CD4-positive, alpha-beta T cell treated with Interferon alpha-2 for 1 hour (primary cell): Measurements from ENCODE around the gene HARS2.
A peak's percentile ranks its signal among the peaks of the same experiment; 100 is the strongest.
"Not testable (repeated sequence)": the region's sequence is repeated elsewhere in the genome, so short reads cannot be mapped to it uniquely, and the experiment has no call there.

Source experiments
- DNase-seq, 2 donors: peaks; one replicate each; pipeline ENCODE4 v3.0.0-alpha.2; 2020 to 2022

Gene HARS2

DNA sequence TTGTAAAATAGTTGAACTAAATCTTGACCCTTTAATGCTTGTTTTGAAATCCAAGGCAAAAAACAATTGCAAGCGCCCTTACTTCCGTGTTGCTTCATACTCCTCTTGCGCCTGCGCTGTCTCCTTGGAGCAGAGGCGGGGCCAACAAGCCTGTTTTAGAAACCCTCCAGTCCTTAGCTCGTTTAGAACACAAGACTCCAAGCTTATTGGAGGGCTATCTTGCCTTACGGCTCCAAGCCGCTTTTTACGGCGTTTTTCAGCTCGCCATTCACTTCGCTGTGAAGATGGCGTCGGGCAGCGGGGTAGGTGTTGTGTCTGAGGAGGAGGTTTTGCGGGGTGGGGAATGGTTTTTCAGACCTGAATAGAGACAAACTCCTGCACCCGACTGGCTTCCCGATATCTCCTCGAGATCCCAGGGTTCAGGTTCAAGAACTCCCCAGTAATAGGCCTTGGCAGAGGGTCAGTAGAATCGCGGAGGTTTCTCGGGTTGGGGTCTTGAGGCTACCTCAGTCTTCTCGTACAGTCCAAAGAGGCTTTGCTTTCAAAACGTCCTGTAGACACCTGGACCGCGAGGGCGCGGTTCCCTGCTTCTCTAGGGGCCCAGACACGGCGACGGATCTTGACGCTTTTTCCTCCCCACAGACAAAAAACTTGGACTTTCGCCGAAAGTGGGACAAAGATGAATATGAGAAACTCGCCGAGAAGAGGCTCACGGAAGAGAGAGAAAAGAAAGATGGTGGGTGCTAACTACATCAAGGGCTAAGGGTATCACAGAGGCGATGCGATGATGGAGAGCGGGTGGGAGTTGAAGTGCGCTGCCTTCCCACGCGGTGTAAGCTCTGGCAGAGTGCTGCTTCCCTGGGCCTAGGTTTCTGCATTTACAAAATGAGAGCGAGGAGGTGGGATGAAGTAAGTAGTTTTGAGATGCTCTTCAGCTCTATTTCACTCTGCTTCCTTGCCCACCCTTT lies 9.2 kb downstream of the HARS2 start, which contains the start of gene ZMAT2:
Gene ZMAT2, plus strand, starts transcription at position 271 of the 968 bp plus-strand sequence. Its CDS starts 14 bp downstream, at position 285.
- peak; percentile 96 to 97 for DNase-seq

DNA sequence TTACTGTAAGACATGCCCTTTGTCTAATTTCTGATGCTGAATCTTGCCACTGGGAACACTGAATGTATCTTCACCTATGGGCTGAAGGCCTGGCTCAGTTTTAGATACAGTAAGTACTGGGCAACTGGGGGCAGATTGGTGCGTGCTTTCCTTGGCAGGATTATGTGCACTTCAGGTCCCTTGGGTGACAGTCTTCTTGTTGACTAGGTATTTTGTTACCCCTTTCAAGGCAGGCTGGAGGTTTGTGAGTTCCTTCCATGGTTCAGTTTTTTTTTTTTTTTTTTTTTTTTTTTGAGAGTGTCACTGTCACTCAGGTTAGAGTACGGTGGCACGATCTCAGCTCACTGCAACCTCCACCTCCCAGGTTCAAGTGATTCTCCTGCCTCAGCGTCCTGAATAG lies 16.6 kb downstream of the HARS2 start:
- DNase-seq: no peak

GRCh38 chr5:140708787-140709186 lies 17.5 kb downstream of the HARS2 start:
- DNase-seq: not testable (repeated sequence)

DNA sequence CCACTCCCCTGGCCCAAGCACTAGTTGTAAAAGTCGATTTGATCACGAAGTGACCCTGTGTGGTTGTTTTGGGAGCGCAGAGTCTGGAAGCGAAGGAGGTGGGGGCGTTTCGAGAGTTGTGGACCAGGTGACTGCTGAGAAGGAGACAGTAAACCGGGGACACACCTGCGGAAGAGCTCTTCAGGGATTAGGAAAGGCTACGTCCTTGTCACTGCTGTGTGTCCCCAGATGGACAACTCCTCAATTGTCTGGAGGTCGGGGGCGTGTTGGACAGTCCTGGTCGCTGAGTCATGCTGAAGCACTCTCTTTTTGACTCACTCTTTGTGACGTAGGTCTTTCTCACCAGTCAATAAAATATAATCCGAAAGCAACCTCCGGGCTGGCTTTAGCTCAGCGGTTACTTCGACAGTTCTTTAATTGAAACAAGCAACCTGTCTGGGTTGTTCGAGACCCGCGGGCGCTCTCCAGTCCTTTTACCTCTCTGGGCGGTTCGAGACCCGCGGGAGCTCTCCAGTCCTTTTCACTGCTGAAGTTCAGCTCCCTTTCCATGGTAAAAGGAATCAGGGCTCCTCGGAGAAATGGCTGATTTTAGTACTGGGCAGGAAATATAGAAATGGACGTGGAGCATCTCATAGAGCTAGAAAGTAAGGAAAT lies 19.8 kb downstream of the HARS2 start:
- DNase-seq: peak; percentile 87 to 96

DNA sequence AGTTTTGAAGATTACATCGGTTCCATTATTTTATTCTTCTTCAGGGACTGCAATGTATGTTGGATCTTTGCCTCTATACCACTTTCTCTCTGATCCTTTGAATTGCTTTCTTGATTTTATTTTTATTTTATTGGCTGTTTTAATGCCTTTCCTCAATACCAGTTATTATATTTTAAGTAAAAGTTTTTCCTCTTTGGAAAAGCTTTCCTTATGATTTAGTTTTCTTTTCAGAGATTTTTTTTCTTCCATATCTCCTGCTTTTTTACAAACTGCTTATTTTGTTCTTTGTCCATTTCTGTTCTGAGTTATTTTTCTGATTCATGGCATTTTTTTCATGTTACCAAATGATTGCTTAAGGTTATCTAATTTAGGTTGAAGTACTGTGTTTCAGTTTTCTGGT lies 20.5 kb downstream of the HARS2 start:
- DNase-seq: no peak

GRCh38 chr5:140713562-140714094 lies 22.4 kb downstream of the HARS2 start:
- no peak for DNase-seq

DNA sequence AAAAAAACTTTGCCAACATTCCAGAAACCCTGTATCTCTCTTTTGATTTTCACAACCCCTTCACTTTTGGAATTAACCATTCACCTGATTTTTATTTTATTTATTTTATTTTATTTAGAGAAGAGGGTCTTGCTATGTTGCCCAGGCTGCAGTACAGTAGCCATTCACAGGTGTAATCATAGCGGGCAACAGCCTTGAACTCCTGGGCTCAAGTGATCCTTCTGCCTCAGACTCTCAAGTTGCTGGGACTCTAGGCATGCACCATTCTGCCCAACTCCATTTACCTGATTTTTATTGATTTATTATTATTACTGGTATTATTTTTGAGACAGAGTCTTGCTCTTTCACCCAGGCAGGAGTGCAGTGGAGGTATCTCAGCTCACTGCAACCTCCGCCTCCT lies 25.0 kb downstream of the HARS2 start:
- DNase-seq: not testable (repeated sequence)

- DNase-seq: no peak
Measured at GRCh38 chr5:140718266-140718592, 27.0 kb downstream of the HARS2 start.

DNA sequence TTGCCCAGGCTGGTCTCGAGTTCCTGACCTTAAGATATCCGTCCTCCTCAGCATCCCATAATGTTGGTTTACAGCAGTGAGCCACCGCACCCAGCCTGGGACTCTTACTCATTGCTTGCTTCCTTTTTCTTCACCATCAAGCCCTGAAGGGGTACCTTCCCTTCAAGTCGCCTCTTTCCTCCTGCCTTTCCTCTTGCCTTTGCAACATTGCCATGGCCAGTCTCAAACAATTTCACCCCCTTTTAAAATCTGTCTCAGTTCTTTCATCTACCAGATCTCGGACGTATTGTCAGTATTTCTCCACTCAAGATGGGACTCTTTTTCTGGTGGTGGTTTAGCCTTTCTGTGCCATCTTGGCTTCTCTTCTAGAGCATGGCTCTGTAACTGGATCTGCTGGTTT lies 29.5 kb downstream of the HARS2 start:
- DNase-seq: not testable (repeated sequence)

- not testable (repeated sequence) for DNase-seq
Measured at GRCh38 chr5:140721395-140721794, 30.1 kb downstream of the HARS2 start.

GRCh38 chr5:140725799-140726471 lies 34.7 kb downstream of the HARS2 start:
- peak; percentile 58 to 80 for DNase-seq

GRCh38 chr5:140733098-140733497 lies 41.8 kb downstream of the HARS2 start:
- DNase-seq: no peak

DNA sequence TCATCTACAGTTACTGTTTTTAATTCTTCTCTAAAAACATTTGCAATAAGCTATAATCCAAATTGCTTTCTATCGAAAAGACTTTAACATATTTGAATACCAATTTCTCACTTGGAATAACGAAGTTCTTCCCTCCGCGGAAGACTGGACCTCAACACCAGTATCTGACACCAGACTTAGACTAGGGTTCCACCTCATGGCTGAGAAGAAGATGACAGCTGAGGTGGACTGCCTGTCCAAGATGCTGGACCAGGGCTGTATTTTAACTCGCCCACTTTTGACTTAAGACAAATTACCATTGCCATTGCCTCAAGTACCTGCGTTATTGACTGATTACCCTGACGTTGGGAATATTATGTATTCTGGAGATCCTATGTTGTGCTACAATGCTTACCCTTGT lies 43.1 kb downstream of the HARS2 start:
- no peak for DNase-seq

GRCh38 chr5:140737486-140737885 lies 46.2 kb downstream of the HARS2 start:
- DNase-seq: no peak

- no peak for DNase-seq
Measured at GRCh38 chr5:140741967-140742366, 50.7 kb downstream of the HARS2 start.
